ENCODE results near the gene TRIM14.
"Not testable (repeated sequence)": the region's sequence is repeated elsewhere in the genome, so short reads cannot be mapped to it uniquely, and the experiment has no call there.

Gene TRIM14

GRCh38 chr9:98081477-98082219, 37.4 kb downstream of the TRIM14 start:
- no peak for DNase-seq (ENCODE audit: low spot score)

- no peak for DNase-seq (ENCODE audit: low spot score)
These were observed 38.2 kb downstream of the TRIM14 start for GRCh38 chr9:98080780-98081179.

GRCh38 chr9:98080326-98080725, 38.7 kb downstream of the TRIM14 start:
- DNase-seq (ENCODE audit: low spot score), result no peak

GRCh38 chr9:98078895-98079294, 40.1 kb downstream of the TRIM14 start:
- DNase-seq (ENCODE audit: low spot score), result no peak

- not testable (repeated sequence) for DNase-seq (ENCODE audit: low spot score)
These were observed 42.5 kb downstream of the TRIM14 start for GRCh38 chr9:98076514-98076890.

- no peak for DNase-seq (ENCODE audit: low spot score)
These were observed 43.7 kb downstream of the TRIM14 start for GRCh38 chr9:98075332-98075805.

GRCh38 chr9:98074115-98074990, 44.7 kb downstream of the TRIM14 start:
- peak; percentile 64 for DNase-seq (ENCODE audit: low spot score)

- DNase-seq (ENCODE audit: low spot score), result no peak
These were observed 47.3 kb downstream of the TRIM14 start for GRCh38 chr9:98071737-98072136.

GRCh38 chr9:98070704-98071103, 48.3 kb downstream of the TRIM14 start:
- no peak for DNase-seq (ENCODE audit: low spot score)

- DNase-seq (ENCODE audit: low spot score), result no peak
These were observed 49.5 kb downstream of the TRIM14 start for GRCh38 chr9:98069551-98069950.

GRCh38 chr9:98067184-98067583, 51.8 kb downstream of the TRIM14 start:
- no peak for DNase-seq (ENCODE audit: low spot score)

GRCh38 chr9:98066235-98066634, 52.8 kb downstream of the TRIM14 start:
- no peak for DNase-seq (ENCODE audit: low spot score)

- DNase-seq (ENCODE audit: low spot score), result no peak
These were observed 54.2 kb downstream of the TRIM14 start for GRCh38 chr9:98064623-98065392.

GRCh38 chr9:98062161-98062560, 56.9 kb downstream of the TRIM14 start:
- no peak for DNase-seq (ENCODE audit: low spot score)

- no peak for DNase-seq (ENCODE audit: low spot score)
These were observed 61.8 kb downstream of the TRIM14 start for GRCh38 chr9:98057138-98057799.

- peak; percentile 96 for DNase-seq (ENCODE audit: low spot score)
These were observed 62.5 kb downstream of the TRIM14 start, which contains the start of gene NANS for GRCh38 chr9:98056269-98057137. Gene NANS (plus strand): TSS chr9:98056732. CDS start chr9:98056809, 77 bp downstream.

GRCh38 chr9:98054376-98054951, 64.6 kb downstream of the TRIM14 start:
- no peak for DNase-seq (ENCODE audit: low spot score)

GRCh38 chr9:98050351-98050750, 68.7 kb downstream of the TRIM14 start:
- DNase-seq (ENCODE audit: low spot score), result no peak

- DNase-seq (ENCODE audit: low spot score), result no peak
These were observed 69.5 kb downstream of the TRIM14 start for GRCh38 chr9:98049288-98050072.

Data from germinal center (tissue), 1 donor.